Measurements from ENCODE around the gene MAGEB5.

DNA sequence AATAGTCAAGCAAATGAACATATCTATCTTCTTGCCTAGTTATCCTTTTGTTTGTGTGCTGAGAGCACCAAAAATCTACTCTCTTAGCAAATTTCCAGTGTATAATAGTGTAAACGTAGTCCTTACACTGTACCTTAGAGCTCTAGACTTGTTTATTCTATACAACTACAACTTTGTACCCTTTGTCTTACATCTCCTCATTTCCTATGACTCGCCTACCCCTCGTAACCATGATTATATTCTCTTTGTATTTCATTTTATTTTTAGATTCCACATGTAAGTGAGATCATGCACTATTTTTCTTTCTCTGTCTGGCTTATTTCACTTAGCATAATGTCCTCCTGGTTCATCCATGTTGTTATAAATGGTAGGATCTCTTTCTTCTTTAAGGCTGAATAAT, 37.6 kb downstream of the MAGEB5 start:
- TF ChIP-seq, protein P1, sequence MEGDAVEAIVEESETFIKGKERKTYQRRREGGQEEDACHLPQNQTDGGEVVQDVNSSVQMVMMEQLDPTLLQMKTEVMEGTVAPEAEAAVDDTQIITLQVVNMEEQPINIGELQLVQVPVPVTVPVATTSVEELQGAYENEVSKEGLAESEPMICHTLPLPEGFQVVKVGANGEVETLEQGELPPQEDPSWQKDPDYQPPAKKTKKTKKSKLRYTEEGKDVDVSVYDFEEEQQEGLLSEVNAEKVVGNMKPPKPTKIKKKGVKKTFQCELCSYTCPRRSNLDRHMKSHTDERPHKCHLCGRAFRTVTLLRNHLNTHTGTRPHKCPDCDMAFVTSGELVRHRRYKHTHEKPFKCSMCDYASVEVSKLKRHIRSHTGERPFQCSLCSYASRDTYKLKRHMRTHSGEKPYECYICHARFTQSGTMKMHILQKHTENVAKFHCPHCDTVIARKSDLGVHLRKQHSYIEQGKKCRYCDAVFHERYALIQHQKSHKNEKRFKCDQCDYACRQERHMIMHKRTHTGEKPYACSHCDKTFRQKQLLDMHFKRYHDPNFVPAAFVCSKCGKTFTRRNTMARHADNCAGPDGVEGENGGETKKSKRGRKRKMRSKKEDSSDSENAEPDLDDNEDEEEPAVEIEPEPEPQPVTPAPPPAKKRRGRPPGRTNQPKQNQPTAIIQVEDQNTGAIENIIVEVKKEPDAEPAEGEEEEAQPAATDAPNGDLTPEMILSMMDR (IDR thresholded peaks at IDR 0.05) = no peak
- TF ChIP-seq POLR2A (IDR thresholded peaks at IDR 0.05) = no peak
